Measurements from ENCODE around the gene PSMD1. TPM values are rescaled to one million over a fixed set of nuclear protein-coding genes. Genes with fewer than 3 reads are reported as not detected.

PSMD1 gene
- total and polyA plus RNA-seq, 7 donors, result 41.2 to 90.3 (median 50.7) TPM

GRCh38 chr2:231161877-231162329 lies 105.2 kb downstream of the PSMD1 start:
- no peaks in the 10 kb centered on the region for H3K9me3 ChIP-seq
- peak overlapping the region; percentile 47 to 80 (median 66) for H3K27ac ChIP-seq
- no peaks in the 10 kb centered on the region for H3K27me3 ChIP-seq
- WGBS, 2 donors, result 65 to 80% methylated on average over 2 of the region's 2 CpGs
- intact Hi-C loops (cut with DNase I), result no loop called here
- TF ChIP-seq CTCF (IDR thresholded peaks at IDR 0.05), result no peak
- TF ChIP-seq EP300 (IDR thresholded peaks at IDR 0.05), result peak in 1 of 4 donors; percentile 37
- TF ChIP-seq POLR2AphosphoS5 (IDR thresholded peaks at IDR 0.05), result peak; percentile 7 to 53 (median 21)
- TF ChIP-seq POLR2A (IDR thresholded peaks at IDR 0.05), result no peak
- peaks cover 0 to 27% (median 18%) of the 10 kb centered on the region in 4 donors for H3K4me1 ChIP-seq
- H3K36me3 ChIP-seq, result peaks cover 0 to 31% (median 4%) of the 10 kb centered on the region in 4 donors
- no peak for DNase-seq
- H3K4me3 ChIP-seq, result no peak overlapping the region

GRCh38 chr2:231163011-231163410 lies 106.3 kb downstream of the PSMD1 start:
- Histone ChIP-seq H3K27me3 (no peaks in the 10 kb centered on the region), H3K4me1 (peaks cover 0 to 27% (median 18%) of the 10 kb centered on the region in 4 donors), H3K36me3 (peaks cover 0 to 42% (median 9%) of the 10 kb centered on the region in 4 donors), H3K27ac (peak overlapping the region in 3 of 4 donors; percentile 19 to 80 (median 70)), H3K9me3 (no peaks in the 10 kb centered on the region), H3K4me3 (no peak overlapping the region)
- TF ChIP-seq POLR2AphosphoS5 (IDR thresholded peaks at IDR 0.05) (no peak), EP300 (IDR thresholded peaks at IDR 0.05) (no peak), POLR2A (IDR thresholded peaks at IDR 0.05) (no peak), CTCF (IDR thresholded peaks at IDR 0.05) (no peak)
- DNase-seq, result no peak
- WGBS, 2 donors, result 94 to 96% methylated on average over 3 of the region's 3 CpGs
- intact Hi-C loops (cut with DNase I), result no loop called here

GRCh38 chr2:231163414-231164095 lies 106.9 kb downstream of the PSMD1 start:
- Histone ChIP-seq H3K9me3 (no peaks in the 10 kb centered on the region), H3K27me3 (no peaks in the 10 kb centered on the region), H3K4me3 (no peak overlapping the region), H3K27ac (peak overlapping the region in 3 of 4 donors; percentile 19 to 80 (median 70)), H3K4me1 (peaks cover 0 to 27% (median 18%) of the 10 kb centered on the region in 4 donors), H3K36me3 (peaks cover 0 to 45% (median 9%) of the 10 kb centered on the region in 4 donors)
- TF ChIP-seq POLR2AphosphoS5 (IDR thresholded peaks at IDR 0.05) (no peak), EP300 (IDR thresholded peaks at IDR 0.05) (no peak), POLR2A (IDR thresholded peaks at IDR 0.05) (no peak)
- WGBS, 2 donors, result 89 to 93% methylated on average over 4 of the region's 4 CpGs
- intact Hi-C loops (cut with DNase I), result no loop called here
- DNase-seq, result no peak

- intact Hi-C loops (cut with DNase I), result no loop called here
- TF ChIP-seq CTCF (IDR thresholded peaks at IDR 0.05), result no peak
- TF ChIP-seq EP300 (IDR thresholded peaks at IDR 0.05), result no peak
- TF ChIP-seq POLR2AphosphoS5 (IDR thresholded peaks at IDR 0.05), result no peak
- TF ChIP-seq POLR2A (IDR thresholded peaks at IDR 0.05), result no peak
- H3K4me1 ChIP-seq, result peaks cover 0 to 16% (median 0%) of the 10 kb centered on the region in 4 donors
- H3K9me3 ChIP-seq, result no peaks in the 10 kb centered on the region
- WGBS, 2 donors, result 67 to 76% methylated on average over 6 of the region's 6 CpGs
- H3K4me3 ChIP-seq, result no peak overlapping the region
- no peak for DNase-seq
- no peaks in the 10 kb centered on the region for H3K27me3 ChIP-seq
- peaks cover 0 to 68% (median 12%) of the 10 kb centered on the region in 4 donors for H3K36me3 ChIP-seq
- H3K27ac ChIP-seq, result peak overlapping the region in 1 of 4 donors; percentile 56
Observed at GRCh38 chr2:231167745-231168459, 111.2 kb downstream of the PSMD1 start.
